ENCODE data around the gene RNF222. TPM values are rescaled to one million over a fixed set of nuclear protein-coding genes. Genes with fewer than 3 reads are reported as not detected.

The RNF222 gene
- total RNA-seq, 1 experiment from 2014 or later = not detected

- POLR2A ChIA-PET = no interaction called here
- H3K27me3 ChIP-seq (replicated peaks; ENCODE audit: control insufficient read depth, insufficient read depth, low read length) = no peaks in the 10 kb centered on the region
- TF ChIP-seq CTCF (IDR thresholded peaks at IDR 0.05; ENCODE audit: insufficient read depth in 1 of 2, low read depth in 1 of 2, low read length in 1 of 2, severe bottlenecking in 1 of 2, unreplicated experiment in 1 of 2) = no peak
- H3K9me3 ChIP-seq = no peaks in the 10 kb centered on the region
- Mint-ChIP-seq H3K36me3 (ENCODE audit: insufficient read depth, unreplicated experiment) (peaks cover 27% of the 10 kb centered on the region), H3K9me3 (ENCODE audit: unreplicated experiment) (no peaks in the 10 kb centered on the region), H3K27me3 (ENCODE audit: insufficient read depth, unreplicated experiment) (no peaks in the 10 kb centered on the region), H3K4me1 (ENCODE audit: low read depth, unreplicated experiment) (no peaks in the 10 kb centered on the region), H3K4me3 (ENCODE audit: unreplicated experiment) (no peak overlapping the region), H3K27ac (ENCODE audit: unreplicated experiment) (no peak overlapping the region)
- no TSS peak for BruUV-seq (replicated peaks)
- intact Hi-C loops (cut with micrococcal nuclease; ENCODE audit: unreplicated experiment) = no loop called here
- CTCF ChIA-PET = no interaction called here
- no peaks in the 10 kb centered on the region for H3K4me1 ChIP-seq
- H3K4me3 ChIP-seq (ENCODE audit: low read depth, low read length) = no peak overlapping the region
- no peaks in the 10 kb centered on the region for H3K36me3 ChIP-seq (ENCODE audit: control insufficient read depth, insufficient read depth, low read length)
- no peak for DNase-seq
Measured at GRCh38 chr17:8372422-8372821, 25.2 kb downstream of the RNF222 start.

- no peak for TF ChIP-seq CTCF (IDR thresholded peaks at IDR 0.05; ENCODE audit: insufficient read depth in 1 of 2, low read depth in 1 of 2, low read length in 1 of 2, severe bottlenecking in 1 of 2, unreplicated experiment in 1 of 2)
- H3K36me3 Mint-ChIP-seq (ENCODE audit: insufficient read depth, unreplicated experiment) = peaks cover 23% of the 10 kb centered on the region
- H3K27ac Mint-ChIP-seq (ENCODE audit: unreplicated experiment) = no peak overlapping the region
- Histone ChIP-seq H3K9me3 (no peaks in the 10 kb centered on the region), H3K36me3 (ENCODE audit: control insufficient read depth, insufficient read depth, low read length) (no peaks in the 10 kb centered on the region), H3K27me3 (replicated peaks; ENCODE audit: control insufficient read depth, insufficient read depth, low read length) (no peaks in the 10 kb centered on the region), H3K4me1 (no peaks in the 10 kb centered on the region), H3K4me3 (ENCODE audit: low read depth, low read length) (no peak overlapping the region)
- no TSS peak for BruUV-seq (replicated peaks)
- DNase-seq = no peak
- no peaks in the 10 kb centered on the region for H3K9me3 Mint-ChIP-seq (ENCODE audit: unreplicated experiment)
- POLR2A ChIA-PET = no interaction called here
- no peak overlapping the region for H3K4me3 Mint-ChIP-seq (ENCODE audit: unreplicated experiment)
- H3K4me1 Mint-ChIP-seq (ENCODE audit: low read depth, unreplicated experiment) = no peaks in the 10 kb centered on the region
- no peaks in the 10 kb centered on the region for H3K27me3 Mint-ChIP-seq (ENCODE audit: insufficient read depth, unreplicated experiment)
- intact Hi-C loops (cut with micrococcal nuclease; ENCODE audit: unreplicated experiment) = no loop called here
- CTCF ChIA-PET = no interaction called here
Measured at GRCh38 chr17:8371786-8372185, 25.8 kb downstream of the RNF222 start.

GRCh38 chr17:8369944-8370343 is 27.7 kb downstream of the RNF222 start:
- H3K36me3 ChIP-seq (ENCODE audit: control insufficient read depth, insufficient read depth, low read length) = no peaks in the 10 kb centered on the region
- Mint-ChIP-seq H3K4me1 (ENCODE audit: low read depth, unreplicated experiment) (no peaks in the 10 kb centered on the region), H3K4me3 (ENCODE audit: unreplicated experiment) (no peak overlapping the region), H3K9me3 (ENCODE audit: unreplicated experiment) (no peaks in the 10 kb centered on the region), H3K36me3 (ENCODE audit: insufficient read depth, unreplicated experiment) (peaks cover 6% of the 10 kb centered on the region), H3K27me3 (ENCODE audit: insufficient read depth, unreplicated experiment) (no peaks in the 10 kb centered on the region), H3K27ac (ENCODE audit: unreplicated experiment) (no peak overlapping the region)
- H3K4me3 ChIP-seq (ENCODE audit: low read depth, low read length) = no peak overlapping the region
- no peak for TF ChIP-seq CTCF (IDR thresholded peaks at IDR 0.05; ENCODE audit: insufficient read depth in 1 of 2, low read depth in 1 of 2, low read length in 1 of 2, severe bottlenecking in 1 of 2, unreplicated experiment in 1 of 2)
- H3K27me3 ChIP-seq (replicated peaks; ENCODE audit: control insufficient read depth, insufficient read depth, low read length) = no peaks in the 10 kb centered on the region
- H3K4me1 ChIP-seq = no peaks in the 10 kb centered on the region
- ChIA-PET CTCF (no interaction called here), POLR2A (interaction anchor here (0.7 kb wide), 1 partner anchor 14 kb away, joined by 3 read pairs; no protein-coding TSS in a partner anchor)
- intact Hi-C loops (cut with micrococcal nuclease; ENCODE audit: unreplicated experiment) = no loop called here
- no peak for DNase-seq
- no TSS peak for BruUV-seq (replicated peaks)
- no peaks in the 10 kb centered on the region for H3K9me3 ChIP-seq
